PC-9 (cell line): ENCODE measurements around the gene ZNF438. TPM values are rescaled to one million over a fixed set of nuclear protein-coding genes. Genes with fewer than 3 reads are reported as not detected.

Source experiments
- BruUV-seq: library from RNA; stranded (reverse); fragments of 400-500 nt; replicated peaks from 2 replicates; lab custom pipeline; 2021; lab: Mats Ljungman, UMichigan
- CTCF ChIA-PET: fragments of 300-600 bp; sonication (Branson Sonifier 250); formaldehyde crosslinking; loops from one replicate; lab custom pipeline; 2022; ENCODE audit warnings: antibody characterized with exemption; lab: Charles Lee
- POLR2A ChIA-PET: fragments of 300-600 bp; sonication (Branson Sonifier 250); formaldehyde crosslinking; loops from one replicate; lab custom pipeline; 2022; ENCODE audit warnings: antibody characterized with exemption; ENCODE audit not compliant: unreplicated experiment; lab: Charles Lee
- DNase-seq, 2 experiments: peaks; one replicate each; pipeline versions ENCODE4 v3.0.0 to v3.0.0-alpha.2; 2015 to 2022; ENCODE audit warnings: mixed read lengths in 1 of 2
- H2AFZ ChIP-seq: fragments of 200-600 bp; sonication (generic); 2 replicates; pipeline ENCODE4 v1.8.1; 2017; ENCODE audit warnings: antibody characterized with exemption
- H3F3A ChIP-seq: fragments of 200-600 bp; sonication (generic); 2 replicates; pipeline ENCODE4 v1.8.1; 2017; ENCODE audit warnings: antibody characterized with exemption, mild to moderate bottlenecking, low read depth; ENCODE audit not compliant: insufficient read depth
- H3K27ac ChIP-seq: fragments of 200-600 bp; sonication (generic); 2 replicates; pipeline ENCODE4 v1.6.1; 2016; ENCODE audit warnings: mixed run types
- H3K27me3 ChIP-seq: fragments of 200-600 bp; sonication (generic); 2 replicates; pipeline ENCODE4 v1.6.1; 2016; ENCODE audit warnings: low read depth, mixed run types; ENCODE audit not compliant: insufficient read depth
- H3K36me3 ChIP-seq: fragments of 200-600 bp; sonication (generic); 2 replicates; pipeline ENCODE4 v1.6.1; 2016; ENCODE audit warnings: low read depth, mixed run types
- H3K4me1 ChIP-seq: fragments of 200-600 bp; sonication (generic); replicated peaks from 2 replicates; pipeline ENCODE4 v1.6.1; 2016; ENCODE audit warnings: mixed run types; ENCODE audit not compliant: insufficient read depth
- H3K4me2 ChIP-seq: fragments of 200-600 bp; sonication (generic); 2 replicates; pipeline ENCODE4 v1.6.1; 2017; ENCODE audit warnings: mixed run types
- H3K4me3 ChIP-seq: fragments of 200-600 bp; sonication (generic); 2 replicates; pipeline ENCODE4 v1.6.1; 2016; ENCODE audit warnings: mixed run types
- H3K79me2 ChIP-seq: fragments of 200-600 bp; sonication (generic); 2 replicates; pipeline ENCODE4 v1.6.1; 2017; ENCODE audit warnings: low read depth, mixed run types
- H3K9me2 ChIP-seq: fragments of 200-600 bp; sonication (generic); 2 replicates; pipeline ENCODE4 v1.8.1; 2017; ENCODE audit warnings: mild to moderate bottlenecking; ENCODE audit not compliant: insufficient read depth
- H3K9me3 ChIP-seq: fragments of 200-600 bp; sonication (generic); 2 replicates; pipeline ENCODE4 v1.8.1; 2016; ENCODE audit warnings: low read depth; ENCODE audit not compliant: insufficient read depth
- H4K20me1 ChIP-seq: fragments of 200-600 bp; sonication (generic); 2 replicates; pipeline ENCODE4 v1.8.1; 2017; ENCODE audit not compliant: insufficient read depth
- CTCF ChIP-seq: fragments of 200-600 bp; sonication (generic); conservative IDR thresholded peaks from 2 replicates; pipeline ENCODE4 v1.6.1; 2017; ENCODE audit warnings: mixed run types, antibody characterized with exemption, mild to moderate bottlenecking, moderate library complexity
- EZH2 ChIP-seq: fragments of 200-600 bp; sonication (generic); IDR thresholded peaks from 2 replicates; pipeline ENCODE4 v1.8.0; 2017; ENCODE audit warnings: antibody characterized with exemption, low read depth
- intact Hi-C: fragments of 100-400 bp; cut with micrococcal nuclease; formaldehyde crosslinking; loops from one replicate; pipeline ENCODE4 v1.10.0; 2022; ENCODE audit not compliant: unreplicated experiment
- total RNA-seq: library from RNA; stranded (reverse); gene quantifications from 2 replicates; pipeline ENCODE4 v1.2.3, GENCODE V29; 2021

The ZNF438 gene
- total RNA-seq, 1 experiment from 2014 or later: 4.7 TPM

DNA sequence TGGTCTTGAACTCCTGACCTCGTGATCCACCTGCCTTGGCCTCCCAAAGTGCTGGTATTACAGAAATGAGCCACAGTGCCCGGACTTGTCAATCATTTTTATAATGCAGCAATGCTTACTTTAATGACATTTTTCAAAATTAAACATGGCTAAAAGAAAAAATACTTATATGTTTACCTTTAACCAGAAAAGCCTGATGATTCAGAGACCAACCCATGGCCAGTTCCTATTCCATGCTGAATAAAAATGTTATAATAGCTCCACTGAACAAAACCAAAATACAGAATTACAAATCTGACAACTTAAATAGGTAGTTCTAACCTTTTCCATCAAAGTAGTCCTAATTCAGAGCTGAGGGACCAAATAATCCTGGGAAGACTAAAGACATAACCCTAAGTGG, 21.6 kb downstream of the ZNF438 start:
- H3K27ac ChIP-seq: no peak overlapping the region

DNA sequence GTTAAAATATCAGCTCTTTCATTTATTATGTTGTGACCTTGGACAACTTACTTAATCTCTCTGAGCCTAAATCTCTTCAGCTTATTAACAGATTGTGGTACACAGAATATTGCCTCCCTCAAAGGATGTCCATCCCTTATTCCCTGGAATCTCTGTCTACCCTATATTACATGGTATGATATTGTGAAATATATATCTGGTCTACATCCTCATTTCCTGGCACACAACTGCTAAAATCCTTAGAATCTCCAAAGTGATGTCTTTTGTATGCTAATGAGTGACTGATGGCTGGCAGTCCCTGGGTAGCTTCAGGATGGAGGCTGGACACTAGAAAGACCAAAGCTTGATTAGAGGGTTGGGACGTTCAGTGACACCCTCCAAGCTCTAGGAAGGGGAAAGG, 25.8 kb downstream of the ZNF438 start:
- Histone ChIP-seq H3K4me1 (0 out of 2 replicates have a peak, but pooled peaks cover 9% of the 10 kb centered on the region), H4K20me1 (no peaks in the 10 kb centered on the region), H3K4me2 (no peak overlapping the region), H3K9me3 (no peaks in the 10 kb centered on the region), H3K27ac (no peak overlapping the region), H3K4me3 (no peak overlapping the region), H3K9me2 (no peaks in the 10 kb centered on the region), H3K27me3 (no peaks in the 10 kb centered on the region), H3K79me2 (no peaks in the 10 kb centered on the region), H3K36me3 (no peaks in the 10 kb centered on the region), H3F3A (no peaks in the 10 kb centered on the region), H2AFZ (no peak overlapping the region)
- BruUV-seq: no TSS peak
- ChIA-PET POLR2A (interaction anchor here (0.5 to 0.6 kb wide), 2 partner anchors 26 to 572 kb away, joined by 4 read pairs; partner anchors contain the start of gene ZNF438), CTCF (no interaction called here)
- intact Hi-C loops: no loop called here
- TF ChIP-seq EZH2: no peak
- TF ChIP-seq CTCF: no peak
- DNase-seq: no peak

More for the DNA sequence above, 21.6 kb downstream of the ZNF438 start:
- no TSS peak for BruUV-seq
- H3K27me3 ChIP-seq: no peaks in the 10 kb centered on the region
- no peaks in the 10 kb centered on the region for H4K20me1 ChIP-seq
- H3K4me3 ChIP-seq: no peak overlapping the region
- TF ChIP-seq CTCF (no peak), EZH2 (no peak)
- H3K9me2 ChIP-seq: no peaks in the 10 kb centered on the region
- H3K4me1 ChIP-seq: 0 out of 2 replicates have a peak, but pooled peaks cover 4% of the 10 kb centered on the region
- no peak overlapping the region for H2AFZ ChIP-seq
- no peaks in the 10 kb centered on the region for H3K79me2 ChIP-seq
- ChIA-PET POLR2A (no interaction called here), CTCF (no interaction called here)
- no peak for DNase-seq
- no peaks in the 10 kb centered on the region for H3K9me3 ChIP-seq
- H3K36me3 ChIP-seq: no peaks in the 10 kb centered on the region
- intact Hi-C loops: no loop called here
- H3F3A ChIP-seq: no peaks in the 10 kb centered on the region
- H3K4me2 ChIP-seq: no peak overlapping the region

- intact Hi-C loops: no loop called here
- no peaks in the 10 kb centered on the region for H3K79me2 ChIP-seq
- TF ChIP-seq EZH2 (no peak), CTCF (no peak)
- H2AFZ ChIP-seq: no peak overlapping the region
- H3K27me3 ChIP-seq: no peaks in the 10 kb centered on the region
- peak overlapping the region; percentile 35; the same call in 1 of the 2 replicates for H3K27ac ChIP-seq
- no peak overlapping the region for H3K4me2 ChIP-seq
- H3F3A ChIP-seq: no peaks in the 10 kb centered on the region
- H3K9me3 ChIP-seq: no peaks in the 10 kb centered on the region
- no TSS peak for BruUV-seq
- no peaks in the 10 kb centered on the region for H3K36me3 ChIP-seq
- no peak overlapping the region for H3K4me3 ChIP-seq
- H4K20me1 ChIP-seq: no peaks in the 10 kb centered on the region
- POLR2A ChIA-PET: interaction anchor here (0.7 kb wide), 1 partner anchor 231 kb away, joined by 4 read pairs; no protein-coding TSS in a partner anchor
- no peaks in the 10 kb centered on the region for H3K9me2 ChIP-seq
- no peak for DNase-seq
- CTCF ChIA-PET: no interaction called here
- H3K4me1 ChIP-seq: 0 out of 2 replicates have a peak, but pooled peaks cover 6% of the 10 kb centered on the region
Observed at GRCh38 chr10:31004611-31005193, 27.0 kb downstream of the ZNF438 start.
